MM.1S (cell line): Measurements from ENCODE around the gene HJURP.

Experiments
- EZH2 ChIP-seq: fragments of 300-600 bp; sonication (generic); optimal IDR thresholded peaks from 2 replicates; pipeline ENCODE3; 2017; ENCODE audit warnings: low read depth, mild to moderate bottlenecking, antibody characterized with exemption, low read length, mixed read lengths
- EZH2phosphoT487 ChIP-seq: fragments of 300-600 bp; sonication (generic); IDR thresholded peaks from 2 replicates; pipeline ENCODE4 v1.6.1; 2018; ENCODE audit warnings: antibody characterized with exemption, low read length
- TF ChIP-seq, protein P1 (sequence below): fragments of 300-600 bp; sonication (generic); IDR thresholded peaks from 2 replicates; pipeline ENCODE4 v1.5.1; 2016; ENCODE audit warnings: antibody characterized with exemption, low read length, mixed read lengths

DNA sequence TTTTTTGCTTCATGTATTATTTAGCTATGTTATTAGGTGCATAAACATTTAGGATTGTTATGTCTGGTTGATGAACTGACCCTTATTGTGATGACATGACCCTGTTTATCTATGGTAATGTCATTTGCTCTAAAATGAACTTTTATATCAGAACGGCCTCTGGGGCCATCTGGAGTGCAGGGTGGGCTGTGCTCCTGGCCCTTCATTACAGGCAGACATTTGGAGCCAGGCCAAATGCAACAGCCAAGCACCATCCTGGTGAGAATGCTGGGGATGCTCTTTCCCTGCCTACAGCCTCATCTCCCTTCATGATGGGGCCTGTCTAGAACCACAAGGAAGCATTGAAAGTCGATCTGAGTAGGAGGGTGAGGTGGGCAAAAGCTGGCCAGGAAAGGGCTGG is 38.0 kb downstream of the HJURP start:
- TF ChIP-seq, protein P1, sequence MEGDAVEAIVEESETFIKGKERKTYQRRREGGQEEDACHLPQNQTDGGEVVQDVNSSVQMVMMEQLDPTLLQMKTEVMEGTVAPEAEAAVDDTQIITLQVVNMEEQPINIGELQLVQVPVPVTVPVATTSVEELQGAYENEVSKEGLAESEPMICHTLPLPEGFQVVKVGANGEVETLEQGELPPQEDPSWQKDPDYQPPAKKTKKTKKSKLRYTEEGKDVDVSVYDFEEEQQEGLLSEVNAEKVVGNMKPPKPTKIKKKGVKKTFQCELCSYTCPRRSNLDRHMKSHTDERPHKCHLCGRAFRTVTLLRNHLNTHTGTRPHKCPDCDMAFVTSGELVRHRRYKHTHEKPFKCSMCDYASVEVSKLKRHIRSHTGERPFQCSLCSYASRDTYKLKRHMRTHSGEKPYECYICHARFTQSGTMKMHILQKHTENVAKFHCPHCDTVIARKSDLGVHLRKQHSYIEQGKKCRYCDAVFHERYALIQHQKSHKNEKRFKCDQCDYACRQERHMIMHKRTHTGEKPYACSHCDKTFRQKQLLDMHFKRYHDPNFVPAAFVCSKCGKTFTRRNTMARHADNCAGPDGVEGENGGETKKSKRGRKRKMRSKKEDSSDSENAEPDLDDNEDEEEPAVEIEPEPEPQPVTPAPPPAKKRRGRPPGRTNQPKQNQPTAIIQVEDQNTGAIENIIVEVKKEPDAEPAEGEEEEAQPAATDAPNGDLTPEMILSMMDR = no peak
- TF ChIP-seq EZH2phosphoT487 = no peak
- TF ChIP-seq EZH2 = no peak
